Liver (tissue), 9 donors: Measurements from ENCODE around the gene LAMA2. TPM values are rescaled to one million over a fixed set of nuclear protein-coding genes. Genes with fewer than 3 reads are reported as not detected.

Experiments
- DNase-seq: peaks from one replicate; pipeline ENCODE4 v3.0.0-alpha.2; 2017; ENCODE audit warnings: low spot score
- H3K27ac ChIP-seq, 2 donors: one replicate each; pipeline ENCODE4 v1.7.0; 2013; ENCODE audit warnings: inconsistent platforms in 2 of 2, low read length in 2 of 2, control low read depth in 1 of 2, low read depth in 1 of 2, mild to moderate bottlenecking in 1 of 2
- H3K27me3 ChIP-seq, 4 donors: one replicate each; pipeline versions ENCODE4 v1.6.1 to v1.7.0; 2013; ENCODE audit warnings: low read length in 3 of 4, inconsistent platforms in 1 of 4, mild to moderate bottlenecking in 1 of 4, moderate library complexity in 1 of 4; ENCODE audit not compliant: control insufficient read depth in 4 of 4, insufficient read depth in 4 of 4
- H3K36me3 ChIP-seq, 4 donors: one replicate each; pipeline versions ENCODE4 v1.6.1 to v1.7.0; 2013; ENCODE audit warnings: low read length in 3 of 4, mild to moderate bottlenecking in 3 of 4, low read depth in 1 of 4, moderate library complexity in 1 of 4; ENCODE audit not compliant: control insufficient read depth in 4 of 4, insufficient read depth in 3 of 4
- H3K4me1 ChIP-seq, 4 donors: one replicate each; pipeline versions ENCODE4 v1.6.1 to v1.7.0; 2013; ENCODE audit warnings: low read length in 3 of 4, mild to moderate bottlenecking in 3 of 4, moderate library complexity in 1 of 4; ENCODE audit not compliant: control insufficient read depth in 4 of 4, insufficient read depth in 4 of 4
- H3K4me3 ChIP-seq, 3 donors: one replicate each; pipeline versions ENCODE4 v1.6.1 to v1.7.0; 2013; ENCODE audit warnings: low read length in 3 of 3, control low read depth in 1 of 3, low read depth in 1 of 3, mild to moderate bottlenecking in 1 of 3
- H3K9ac ChIP-seq, 2 donors: one replicate each; pipeline ENCODE4 v1.7.0; 2013; ENCODE audit warnings: low read length in 2 of 2, mild to moderate bottlenecking in 2 of 2, moderate library complexity in 2 of 2, control low read depth in 1 of 2, low read depth in 1 of 2
- H3K9me3 ChIP-seq, 4 donors: one replicate each; pipeline versions ENCODE4 v1.6.1 to v1.7.0; 2013; ENCODE audit warnings: low read length in 3 of 4; ENCODE audit not compliant: control insufficient read depth in 4 of 4
- EGR1 ChIP-seq, 2 donors: IDR thresholded peaks; 2 replicates each; pipeline ENCODE4 v1.6.1; 2016 to 2018; ENCODE audit warnings: antibody characterized with exemption in 2 of 2, low read depth in 2 of 2
- FOXA1 ChIP-seq: IDR thresholded peaks from 2 replicates; pipeline ENCODE4 v1.6.1; 2016; ENCODE audit warnings: antibody characterized with exemption
- FOXA2 ChIP-seq: IDR thresholded peaks from 2 replicates; pipeline ENCODE4 v1.6.1; 2016; ENCODE audit warnings: antibody characterized with exemption
- GABPA ChIP-seq, 2 donors: IDR thresholded peaks in 1 of 2; conservative IDR thresholded peaks in 1 of 2; 2 replicates each; pipeline ENCODE4 v1.6.1; 2016; ENCODE audit warnings: antibody characterized with exemption in 2 of 2, mild to moderate bottlenecking in 1 of 2, moderate library complexity in 1 of 2
- JUND ChIP-seq, 2 donors: IDR thresholded peaks; 2 replicates each; pipeline ENCODE4 v1.6.1; 2016; ENCODE audit warnings: antibody characterized with exemption in 2 of 2
- NR2F2 ChIP-seq: IDR thresholded peaks from 2 replicates; pipeline ENCODE4 v1.6.1; 2016; ENCODE audit warnings: antibody characterized with exemption
- RAD21 ChIP-seq, 2 donors: IDR thresholded peaks; 2 replicates each; pipeline ENCODE4 v1.6.1; 2016; ENCODE audit warnings: antibody characterized with exemption in 2 of 2, mild to moderate bottlenecking in 2 of 2
- RXRA ChIP-seq, 2 donors: IDR thresholded peaks; 2 replicates each; pipeline ENCODE4 v1.6.1; 2017 to 2018; ENCODE audit warnings: antibody characterized with exemption in 2 of 2, mild to moderate bottlenecking in 1 of 2
- TAF1 ChIP-seq: conservative IDR thresholded peaks from 2 replicates; pipeline ENCODE4 v1.6.1; 2016; ENCODE audit warnings: antibody characterized with exemption, mild to moderate bottlenecking
- YY1 ChIP-seq: IDR thresholded peaks from 2 replicates; pipeline ENCODE4 v1.6.1; 2016; ENCODE audit warnings: antibody characterized with exemption, mild to moderate bottlenecking
- WGBS: extraction: QIAGEN DNeasy Blood & Tissue Kit; methylation state at CpG from one replicate; pipeline ENCODE4 v1.1.7; 2013; 5-methylcytosine and 5-hydroxymethylcytosine counted together
- polyA plus RNA-seq, 2 donors: library from polyadenylated mRNA; stranded (reverse) in 1 of 2; unstranded in 1 of 2; fragments of 200-250 nt in 1 of 2; fragments of >200 nt in 1 of 2; fragmentation: Nextera tagmentation in 1 of 2; extraction: Ambion mirVana in 1 of 2; gene quantifications; one replicate each; pipeline versions ENCODE4 v1.2.1 to v1.2.3, GENCODE V29; 2013 to 2015
- total RNA-seq, 2 donors: library from RNA; depleted of rRNA; stranded (reverse); fragments of >200 nt; gene quantifications; one replicate each; pipeline ENCODE4 v1.2.3, GENCODE V29; 2014
- TF ChIP-seq, protein P1 (sequence below): IDR thresholded peaks from 2 replicates; pipeline ENCODE4 v1.6.1; 2016; ENCODE audit warnings: antibody characterized with exemption, mild to moderate bottlenecking
- TF ChIP-seq, protein P2 (sequence below): IDR thresholded peaks from 2 replicates; pipeline ENCODE4 v1.6.1; 2016; ENCODE audit warnings: antibody characterized with exemption
- TF ChIP-seq, protein P3 (sequence below): IDR thresholded peaks from 2 replicates; pipeline ENCODE4 v1.6.1; 2016; ENCODE audit warnings: antibody characterized with exemption
- TF ChIP-seq, protein P4 (sequence below): IDR thresholded peaks from 2 replicates; pipeline ENCODE4 v1.6.1; 2016; ENCODE audit warnings: antibody characterized with exemption
- donor health status: healthy.
- donor health status: healthy.
- donor health status: healthy.
- donor health status: healthy.
- donor health status: healthy.

Gene LAMA2
- total and polyA plus RNA-seq, 4 donors, result 1.3 to 17.0 (median 3.0) TPM

- TF ChIP-seq, protein P1, sequence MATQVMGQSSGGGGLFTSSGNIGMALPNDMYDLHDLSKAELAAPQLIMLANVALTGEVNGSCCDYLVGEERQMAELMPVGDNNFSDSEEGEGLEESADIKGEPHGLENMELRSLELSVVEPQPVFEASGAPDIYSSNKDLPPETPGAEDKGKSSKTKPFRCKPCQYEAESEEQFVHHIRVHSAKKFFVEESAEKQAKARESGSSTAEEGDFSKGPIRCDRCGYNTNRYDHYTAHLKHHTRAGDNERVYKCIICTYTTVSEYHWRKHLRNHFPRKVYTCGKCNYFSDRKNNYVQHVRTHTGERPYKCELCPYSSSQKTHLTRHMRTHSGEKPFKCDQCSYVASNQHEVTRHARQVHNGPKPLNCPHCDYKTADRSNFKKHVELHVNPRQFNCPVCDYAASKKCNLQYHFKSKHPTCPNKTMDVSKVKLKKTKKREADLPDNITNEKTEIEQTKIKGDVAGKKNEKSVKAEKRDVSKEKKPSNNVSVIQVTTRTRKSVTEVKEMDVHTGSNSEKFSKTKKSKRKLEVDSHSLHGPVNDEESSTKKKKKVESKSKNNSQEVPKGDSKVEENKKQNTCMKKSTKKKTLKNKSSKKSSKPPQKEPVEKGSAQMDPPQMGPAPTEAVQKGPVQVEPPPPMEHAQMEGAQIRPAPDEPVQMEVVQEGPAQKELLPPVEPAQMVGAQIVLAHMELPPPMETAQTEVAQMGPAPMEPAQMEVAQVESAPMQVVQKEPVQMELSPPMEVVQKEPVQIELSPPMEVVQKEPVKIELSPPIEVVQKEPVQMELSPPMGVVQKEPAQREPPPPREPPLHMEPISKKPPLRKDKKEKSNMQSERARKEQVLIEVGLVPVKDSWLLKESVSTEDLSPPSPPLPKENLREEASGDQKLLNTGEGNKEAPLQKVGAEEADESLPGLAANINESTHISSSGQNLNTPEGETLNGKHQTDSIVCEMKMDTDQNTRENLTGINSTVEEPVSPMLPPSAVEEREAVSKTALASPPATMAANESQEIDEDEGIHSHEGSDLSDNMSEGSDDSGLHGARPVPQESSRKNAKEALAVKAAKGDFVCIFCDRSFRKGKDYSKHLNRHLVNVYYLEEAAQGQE, result no peak
- no peak for TF ChIP-seq YY1
- TF ChIP-seq EGR1 (IDR thresholded peaks at IDR 0.05; ENCODE audit: low read depth in 2 of 2), result no peak
- TF ChIP-seq, protein P2, sequence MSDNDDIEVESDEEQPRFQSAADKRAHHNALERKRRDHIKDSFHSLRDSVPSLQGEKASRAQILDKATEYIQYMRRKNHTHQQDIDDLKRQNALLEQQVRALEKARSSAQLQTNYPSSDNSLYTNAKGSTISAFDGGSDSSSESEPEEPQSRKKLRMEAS, result no peak
Measured at GRCh38 chr6:128966934-128967333, 84.0 kb downstream of the LAMA2 start (continued).

DNA sequence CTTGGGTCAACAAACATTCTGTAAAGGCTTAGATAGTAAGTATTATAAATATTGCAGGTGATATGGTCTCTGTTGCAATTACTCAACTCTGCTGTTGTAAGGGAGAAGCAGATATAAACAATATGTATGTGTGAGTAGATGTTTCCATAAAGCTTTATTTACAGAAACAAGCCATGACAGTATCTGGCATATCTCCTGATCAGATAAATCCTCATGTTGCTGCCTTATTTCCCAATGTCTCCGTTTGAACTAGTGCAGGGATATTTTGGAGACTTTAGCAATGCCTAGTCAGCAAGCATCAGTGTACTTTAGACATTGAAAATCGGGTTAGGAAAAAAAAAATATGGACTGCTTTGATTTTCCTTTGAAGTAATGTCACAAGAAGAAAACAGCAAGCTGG lies 96.1 kb downstream of the LAMA2 start:
- Histone ChIP-seq H3K27ac (no peak overlapping the region), H3K4me3 (no peak overlapping the region), H3K9ac (no peak overlapping the region), H3K9me3 (no peaks in the 10 kb centered on the region), H3K27me3 (no peaks in the 10 kb centered on the region), H3K36me3 (no peaks in the 10 kb centered on the region), H3K4me1 (no peaks in the 10 kb centered on the region)
- TF ChIP-seq, protein P1, result no peak
- TF ChIP-seq RXRA (IDR thresholded peaks at IDR 0.05), result no peak
- TF ChIP-seq FOXA1, result no peak
- no peak for TF ChIP-seq YY1
- TF ChIP-seq, protein P2, result no peak
- no peak for TF ChIP-seq FOXA2
- TF ChIP-seq, protein P3, sequence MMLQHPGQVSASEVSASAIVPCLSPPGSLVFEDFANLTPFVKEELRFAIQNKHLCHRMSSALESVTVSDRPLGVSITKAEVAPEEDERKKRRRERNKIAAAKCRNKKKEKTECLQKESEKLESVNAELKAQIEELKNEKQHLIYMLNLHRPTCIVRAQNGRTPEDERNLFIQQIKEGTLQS, result no peak
- TF ChIP-seq RAD21 (IDR thresholded peaks at IDR 0.05), result no peak
- no peak for TF ChIP-seq GABPA (IDR thresholded peaks at IDR 0.05 in 1 of 2, conservative IDR thresholded peaks at IDR 0.05 in 1 of 2)
- TF ChIP-seq, protein P4, sequence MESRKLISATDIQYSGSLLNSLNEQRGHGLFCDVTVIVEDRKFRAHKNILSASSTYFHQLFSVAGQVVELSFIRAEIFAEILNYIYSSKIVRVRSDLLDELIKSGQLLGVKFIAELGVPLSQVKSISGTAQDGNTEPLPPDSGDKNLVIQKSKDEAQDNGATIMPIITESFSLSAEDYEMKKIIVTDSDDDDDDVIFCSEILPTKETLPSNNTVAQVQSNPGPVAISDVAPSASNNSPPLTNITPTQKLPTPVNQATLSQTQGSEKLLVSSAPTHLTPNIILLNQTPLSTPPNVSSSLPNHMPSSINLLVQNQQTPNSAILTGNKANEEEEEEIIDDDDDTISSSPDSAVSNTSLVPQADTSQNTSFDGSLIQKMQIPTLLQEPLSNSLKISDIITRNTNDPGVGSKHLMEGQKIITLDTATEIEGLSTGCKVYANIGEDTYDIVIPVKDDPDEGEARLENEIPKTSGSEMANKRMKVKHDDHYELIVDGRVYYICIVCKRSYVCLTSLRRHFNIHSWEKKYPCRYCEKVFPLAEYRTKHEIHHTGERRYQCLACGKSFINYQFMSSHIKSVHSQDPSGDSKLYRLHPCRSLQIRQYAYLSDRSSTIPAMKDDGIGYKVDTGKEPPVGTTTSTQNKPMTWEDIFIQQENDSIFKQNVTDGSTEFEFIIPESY, result no peak
- TF ChIP-seq NR2F2, result no peak
- no peak for TF ChIP-seq TAF1
- no peak for TF ChIP-seq JUND (IDR thresholded peaks at IDR 0.05)
- no peak for DNase-seq
- 26% methylated on average over 2 of the region's 2 CpGs for WGBS
